ENCODE measurements around the gene CERS5.

The CERS5 gene

DNA sequence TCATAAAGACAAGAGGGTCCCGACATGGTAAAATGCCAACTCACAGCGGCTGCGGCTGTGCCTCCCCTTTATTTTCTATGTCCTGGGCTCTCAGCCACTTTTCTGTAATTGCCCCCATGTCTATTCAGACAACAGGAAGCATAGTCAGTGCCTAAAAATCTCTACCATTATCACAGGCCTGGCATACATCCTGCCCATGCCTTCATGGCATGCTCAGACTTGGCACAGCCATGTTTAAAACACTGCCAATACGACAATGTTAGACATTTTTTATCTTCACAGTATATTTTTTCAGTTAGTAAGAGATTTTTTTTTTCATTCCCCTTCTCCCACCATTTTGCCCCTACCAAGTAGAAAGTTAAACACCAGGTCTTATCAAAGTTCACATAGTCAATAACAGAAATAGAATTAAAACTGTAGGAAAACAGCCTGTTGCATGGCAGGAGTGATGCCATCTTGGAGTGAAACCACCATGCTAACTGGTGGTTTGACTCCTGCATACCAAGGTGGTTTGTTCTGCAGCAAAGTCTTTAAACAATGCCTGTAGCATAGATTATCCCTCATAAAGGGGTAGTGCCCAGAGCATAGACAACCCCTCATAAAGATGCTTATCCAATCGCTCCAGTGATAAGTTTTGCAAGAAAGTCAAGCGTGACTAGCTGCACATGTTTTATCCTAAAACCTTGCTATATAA lies 18.9 kb upstream of the CERS5 start:
- Histone ChIP-seq H3K4me1 (no peaks in the 10 kb centered on the region), H3K36me3 (peaks cover 22% of the 10 kb centered on the region), H3K4me3 (ENCODE audit: low read depth, low read length) (no peak overlapping the region), H3K27me3 (no peaks in the 10 kb centered on the region), H3K9me3 (no peaks in the 10 kb centered on the region)
- no peak for DNase-seq
- TF ChIP-seq, protein P1, sequence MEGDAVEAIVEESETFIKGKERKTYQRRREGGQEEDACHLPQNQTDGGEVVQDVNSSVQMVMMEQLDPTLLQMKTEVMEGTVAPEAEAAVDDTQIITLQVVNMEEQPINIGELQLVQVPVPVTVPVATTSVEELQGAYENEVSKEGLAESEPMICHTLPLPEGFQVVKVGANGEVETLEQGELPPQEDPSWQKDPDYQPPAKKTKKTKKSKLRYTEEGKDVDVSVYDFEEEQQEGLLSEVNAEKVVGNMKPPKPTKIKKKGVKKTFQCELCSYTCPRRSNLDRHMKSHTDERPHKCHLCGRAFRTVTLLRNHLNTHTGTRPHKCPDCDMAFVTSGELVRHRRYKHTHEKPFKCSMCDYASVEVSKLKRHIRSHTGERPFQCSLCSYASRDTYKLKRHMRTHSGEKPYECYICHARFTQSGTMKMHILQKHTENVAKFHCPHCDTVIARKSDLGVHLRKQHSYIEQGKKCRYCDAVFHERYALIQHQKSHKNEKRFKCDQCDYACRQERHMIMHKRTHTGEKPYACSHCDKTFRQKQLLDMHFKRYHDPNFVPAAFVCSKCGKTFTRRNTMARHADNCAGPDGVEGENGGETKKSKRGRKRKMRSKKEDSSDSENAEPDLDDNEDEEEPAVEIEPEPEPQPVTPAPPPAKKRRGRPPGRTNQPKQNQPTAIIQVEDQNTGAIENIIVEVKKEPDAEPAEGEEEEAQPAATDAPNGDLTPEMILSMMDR (IDR thresholded peaks at IDR 0.05; ENCODE audit: low read depth, low read length), result no peak

DNA sequence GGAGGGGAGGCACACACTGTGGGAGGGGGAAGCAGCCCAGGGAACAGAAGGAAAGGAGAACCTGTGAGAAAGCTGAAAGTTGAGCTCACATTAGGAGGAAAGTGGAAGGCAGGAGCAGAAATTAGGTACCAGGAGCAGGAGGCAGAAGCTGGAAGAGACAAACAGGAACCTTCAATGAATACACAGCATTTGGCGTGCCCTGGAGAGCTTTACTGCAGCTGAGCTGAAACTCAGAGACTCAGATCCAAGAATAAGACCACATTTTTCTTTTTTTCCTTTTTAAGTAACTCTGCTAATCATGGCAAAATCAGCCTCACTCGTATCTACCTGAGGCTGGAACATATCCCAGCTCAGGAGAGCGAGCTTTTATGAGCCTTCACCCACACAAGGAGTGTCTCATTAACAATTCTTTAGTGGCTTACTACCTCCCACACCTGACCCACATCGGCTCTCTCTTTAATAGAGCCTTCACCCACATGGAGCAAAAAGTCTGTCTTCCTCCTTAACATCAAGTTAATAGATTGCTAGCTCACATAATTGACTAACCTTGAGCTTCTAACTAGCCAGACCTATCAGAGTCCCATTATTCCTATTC lies 18.2 kb upstream of the CERS5 start:
- Histone ChIP-seq H3K36me3 (peaks cover 27% of the 10 kb centered on the region), H3K4me3 (ENCODE audit: low read depth, low read length) (no peak overlapping the region), H3K9me3 (no peaks in the 10 kb centered on the region), H3K27me3 (no peaks in the 10 kb centered on the region), H3K4me1 (no peaks in the 10 kb centered on the region)
- TF ChIP-seq, protein P1 (IDR thresholded peaks at IDR 0.05; ENCODE audit: low read depth, low read length), result no peak
- no peak for DNase-seq

DNA sequence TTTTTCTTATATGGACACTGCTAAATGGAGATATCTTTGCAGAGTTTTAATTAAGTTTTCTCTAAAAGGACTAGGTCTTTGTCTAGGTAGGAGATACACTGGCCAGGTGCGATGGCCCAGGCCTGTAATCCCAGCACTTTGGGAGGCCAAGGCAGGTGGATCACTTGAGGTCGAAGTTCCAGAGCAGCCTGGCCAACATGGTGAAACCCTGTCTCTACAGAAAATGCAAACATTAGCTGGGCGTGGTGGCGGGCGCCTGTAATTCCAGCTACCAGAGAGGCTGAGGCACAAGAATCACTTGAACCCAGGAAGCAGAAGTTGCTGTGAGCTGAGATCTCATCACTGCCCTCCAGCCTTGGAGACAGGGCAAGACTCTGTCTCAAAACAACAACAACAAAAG lies 17.1 kb upstream of the CERS5 start:
- Histone ChIP-seq H3K36me3 (peaks cover 29% of the 10 kb centered on the region), H3K4me3 (ENCODE audit: low read depth, low read length) (no peak overlapping the region), H3K9me3 (no peaks in the 10 kb centered on the region), H3K4me1 (no peaks in the 10 kb centered on the region), H3K27me3 (no peaks in the 10 kb centered on the region)
- DNase-seq, result no peak
- TF ChIP-seq, protein P1 (IDR thresholded peaks at IDR 0.05; ENCODE audit: low read depth, low read length), result no peak

DNA sequence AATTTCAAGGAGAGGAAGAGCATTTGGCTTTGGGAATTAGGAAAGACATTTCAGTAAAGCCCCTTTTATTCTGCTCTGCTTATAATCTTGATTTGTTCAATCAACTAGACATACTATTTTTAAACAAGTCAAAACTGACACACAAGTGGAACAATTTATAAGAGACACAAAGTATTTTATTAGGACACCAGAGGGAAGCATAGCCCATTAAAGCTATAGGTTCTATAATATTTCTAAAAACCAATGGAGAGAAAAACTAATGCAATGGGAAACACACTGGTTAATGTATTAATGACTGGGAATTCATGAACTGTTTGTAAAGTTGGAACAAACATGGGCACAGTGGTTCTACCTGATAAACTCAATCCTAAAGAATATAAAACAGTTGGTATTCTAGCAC lies 15.3 kb upstream of the CERS5 start:
- no peak overlapping the region for H3K4me3 ChIP-seq (ENCODE audit: low read depth, low read length)
- no peaks in the 10 kb centered on the region for H3K27me3 ChIP-seq
- no peaks in the 10 kb centered on the region for H3K4me1 ChIP-seq
- no peaks in the 10 kb centered on the region for H3K9me3 ChIP-seq
- DNase-seq, result no peak
- H3K36me3 ChIP-seq, result peaks cover 33% of the 10 kb centered on the region
- TF ChIP-seq, protein P1 (IDR thresholded peaks at IDR 0.05; ENCODE audit: low read depth, low read length), result no peak

DNA sequence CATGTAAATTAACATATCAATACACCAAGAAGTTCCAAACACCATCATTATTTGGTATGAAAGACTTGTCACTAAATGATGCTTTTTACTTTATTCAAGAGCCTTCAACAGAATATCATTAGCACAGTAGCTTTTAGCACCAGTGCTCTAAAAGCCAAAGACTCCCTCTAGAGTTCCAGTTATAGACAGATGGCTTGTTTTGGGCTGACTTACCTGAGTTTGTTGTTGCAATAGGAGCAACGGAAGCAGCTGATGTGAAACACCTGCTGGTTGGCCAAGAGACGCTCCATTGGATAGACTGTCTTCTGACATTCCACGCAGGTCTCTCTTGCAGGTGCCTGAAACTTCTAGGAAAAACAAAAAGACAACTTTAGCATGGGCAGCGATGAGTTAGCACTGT lies 14.5 kb upstream of the CERS5 start:
- Histone ChIP-seq H3K9me3 (no peaks in the 10 kb centered on the region), H3K4me3 (ENCODE audit: low read depth, low read length) (no peak overlapping the region), H3K27me3 (no peaks in the 10 kb centered on the region), H3K36me3 (peaks cover 41% of the 10 kb centered on the region), H3K4me1 (no peaks in the 10 kb centered on the region)
- no peak for DNase-seq
- TF ChIP-seq, protein P1 (IDR thresholded peaks at IDR 0.05; ENCODE audit: low read depth, low read length), result no peak

DNA sequence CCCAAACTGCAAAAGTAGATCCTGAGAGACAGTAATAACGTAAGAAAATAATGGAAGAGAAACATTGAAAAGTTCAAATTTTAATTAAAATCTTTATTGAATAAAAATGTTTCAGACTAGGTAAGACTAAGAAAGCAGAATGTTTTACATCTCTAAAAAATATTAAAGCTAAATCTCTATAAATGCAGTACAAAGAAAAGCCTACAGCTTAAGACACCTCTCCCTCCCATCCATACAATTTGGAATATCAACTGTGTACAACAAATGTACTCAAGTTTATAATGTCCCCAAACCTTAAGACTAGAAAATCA lies 8.5 kb upstream of the CERS5 start:
- Histone ChIP-seq H3K4me3 (ENCODE audit: low read depth, low read length) (no peak overlapping the region), H3K9me3 (no peaks in the 10 kb centered on the region), H3K27me3 (no peaks in the 10 kb centered on the region), H3K36me3 (peaks cover 37% of the 10 kb centered on the region), H3K4me1 (no peaks in the 10 kb centered on the region)
- TF ChIP-seq, protein P1 (IDR thresholded peaks at IDR 0.05; ENCODE audit: low read depth, low read length), result no peak
- DNase-seq, result no peak
